ENCODE measurements around the gene F7. TPM values are rescaled to one million over a fixed set of nuclear protein-coding genes. Genes with fewer than 3 reads are reported as not detected.

Gene F7
- total RNA-seq, 1 experiment from 2014 or later: not detected

GRCh38 chr13:113140677-113141600 lies 35.3 kb downstream of the F7 start:
- BruUV-seq (replicated peaks): no TSS peak
- intact Hi-C loops (cut with micrococcal nuclease): no loop called here
- Histone ChIP-seq H3K9me2 (replicated peaks; ENCODE audit: low read length) (no peaks in the 10 kb centered on the region), H3K36me3 (ENCODE audit: low read depth, low read length) (no peaks in the 10 kb centered on the region), H3K27ac (ENCODE audit: low read length) (no peak overlapping the region), H3K9me3 (ENCODE audit: low read length) (no peaks in the 10 kb centered on the region), H3K9ac (ENCODE audit: low read length) (no peak overlapping the region), H3F3A (ENCODE audit: low read length, unreplicated experiment) (no peaks in the 10 kb centered on the region), H3K4me3 (ENCODE audit: low read length) (no peak overlapping the region), H4K20me1 (ENCODE audit: low read length) (no peaks in the 10 kb centered on the region), H2AFZ (ENCODE audit: low read length) (no peak overlapping the region), H3K4me1 (ENCODE audit: insufficient read depth, low read length) (no peaks in the 10 kb centered on the region), H3K79me2 (ENCODE audit: low read length) (no peaks in the 10 kb centered on the region), H3K4me2 (ENCODE audit: low read length) (no peak overlapping the region), H3K27me3 (ENCODE audit: low read length) (0 out of 2 replicates have a peak, but pooled peaks cover 3% of the 10 kb centered on the region)
- DNase-seq (no peak), ATAC-seq (no peak)
- ChIA-PET CTCF (no interaction called here), POLR2A (ENCODE audit: unreplicated experiment) (no interaction called here)
- TF ChIP-seq EZH2phosphoT487 (IDR thresholded peaks at IDR 0.05; ENCODE audit: borderline replicate concordance, low read length) (no peak), EZH2 (IDR thresholded peaks at IDR 0.05; ENCODE audit: low read length, unreplicated experiment) (no peak)
- TF ChIP-seq, protein P1, sequence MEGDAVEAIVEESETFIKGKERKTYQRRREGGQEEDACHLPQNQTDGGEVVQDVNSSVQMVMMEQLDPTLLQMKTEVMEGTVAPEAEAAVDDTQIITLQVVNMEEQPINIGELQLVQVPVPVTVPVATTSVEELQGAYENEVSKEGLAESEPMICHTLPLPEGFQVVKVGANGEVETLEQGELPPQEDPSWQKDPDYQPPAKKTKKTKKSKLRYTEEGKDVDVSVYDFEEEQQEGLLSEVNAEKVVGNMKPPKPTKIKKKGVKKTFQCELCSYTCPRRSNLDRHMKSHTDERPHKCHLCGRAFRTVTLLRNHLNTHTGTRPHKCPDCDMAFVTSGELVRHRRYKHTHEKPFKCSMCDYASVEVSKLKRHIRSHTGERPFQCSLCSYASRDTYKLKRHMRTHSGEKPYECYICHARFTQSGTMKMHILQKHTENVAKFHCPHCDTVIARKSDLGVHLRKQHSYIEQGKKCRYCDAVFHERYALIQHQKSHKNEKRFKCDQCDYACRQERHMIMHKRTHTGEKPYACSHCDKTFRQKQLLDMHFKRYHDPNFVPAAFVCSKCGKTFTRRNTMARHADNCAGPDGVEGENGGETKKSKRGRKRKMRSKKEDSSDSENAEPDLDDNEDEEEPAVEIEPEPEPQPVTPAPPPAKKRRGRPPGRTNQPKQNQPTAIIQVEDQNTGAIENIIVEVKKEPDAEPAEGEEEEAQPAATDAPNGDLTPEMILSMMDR (conservative IDR thresholded peaks at IDR 0.05; ENCODE audit: low read depth, low read length): no peak

- Histone ChIP-seq H2AFZ (ENCODE audit: low read length) (no peak overlapping the region), H3K9me3 (ENCODE audit: low read length) (no peaks in the 10 kb centered on the region), H3K4me2 (ENCODE audit: low read length) (no peak overlapping the region), H3K27ac (ENCODE audit: low read length) (no peak overlapping the region), H3K4me1 (ENCODE audit: insufficient read depth, low read length) (no peaks in the 10 kb centered on the region), H4K20me1 (ENCODE audit: low read length) (no peaks in the 10 kb centered on the region), H3K9ac (ENCODE audit: low read length) (no peak overlapping the region), H3K27me3 (ENCODE audit: low read length) (no peaks in the 10 kb centered on the region), H3K36me3 (ENCODE audit: low read depth, low read length) (no peaks in the 10 kb centered on the region), H3K9me2 (replicated peaks; ENCODE audit: low read length) (no peaks in the 10 kb centered on the region), H3K79me2 (ENCODE audit: low read length) (no peaks in the 10 kb centered on the region), H3F3A (ENCODE audit: low read length, unreplicated experiment) (no peaks in the 10 kb centered on the region), H3K4me3 (ENCODE audit: low read length) (no peak overlapping the region)
- POLR2A ChIA-PET (ENCODE audit: unreplicated experiment): no interaction called here
- DNase-seq (no peak), ATAC-seq (no peak)
- CTCF ChIA-PET: no interaction called here
- no TSS peak for BruUV-seq (replicated peaks)
- TF ChIP-seq, protein P1 (conservative IDR thresholded peaks at IDR 0.05; ENCODE audit: low read depth, low read length): no peak
- TF ChIP-seq EZH2phosphoT487 (IDR thresholded peaks at IDR 0.05; ENCODE audit: borderline replicate concordance, low read length): no peak
- no peak for TF ChIP-seq EZH2 (IDR thresholded peaks at IDR 0.05; ENCODE audit: low read length, unreplicated experiment)
- intact Hi-C loops (cut with micrococcal nuclease): no loop called here
These were observed 36.0 kb downstream of the F7 start for GRCh38 chr13:113141601-113141970.

- Histone ChIP-seq H2AFZ (ENCODE audit: low read length) (no peak overlapping the region), H3K4me3 (ENCODE audit: low read length) (no peak overlapping the region), H3K4me1 (ENCODE audit: insufficient read depth, low read length) (no peaks in the 10 kb centered on the region), H3K9me3 (ENCODE audit: low read length) (no peaks in the 10 kb centered on the region), H3K27ac (ENCODE audit: low read length) (no peak overlapping the region), H3K4me2 (ENCODE audit: low read length) (no peak overlapping the region), H4K20me1 (ENCODE audit: low read length) (no peaks in the 10 kb centered on the region), H3K27me3 (ENCODE audit: low read length) (no peaks in the 10 kb centered on the region), H3K36me3 (ENCODE audit: low read depth, low read length) (no peaks in the 10 kb centered on the region), H3K9ac (ENCODE audit: low read length) (no peak overlapping the region), H3K9me2 (replicated peaks; ENCODE audit: low read length) (no peaks in the 10 kb centered on the region), H3F3A (ENCODE audit: low read length, unreplicated experiment) (no peaks in the 10 kb centered on the region), H3K79me2 (ENCODE audit: low read length) (no peaks in the 10 kb centered on the region)
- TF ChIP-seq EZH2phosphoT487 (IDR thresholded peaks at IDR 0.05; ENCODE audit: borderline replicate concordance, low read length) (no peak), EZH2 (IDR thresholded peaks at IDR 0.05; ENCODE audit: low read length, unreplicated experiment) (no peak)
- TF ChIP-seq, protein P1 (conservative IDR thresholded peaks at IDR 0.05; ENCODE audit: low read depth, low read length): no peak
- intact Hi-C loops (cut with micrococcal nuclease): no loop called here
- DNase-seq (no peak), ATAC-seq (no peak)
- POLR2A ChIA-PET (ENCODE audit: unreplicated experiment): no interaction called here
- BruUV-seq (replicated peaks): no TSS peak
- CTCF ChIA-PET: interaction anchor here (0.7 kb wide), 1 partner anchor 230 kb away, joined by 6 read pairs; no protein-coding TSS in a partner anchor
These were observed 37.3 kb downstream of the F7 start for GRCh38 chr13:113142876-113143275.

All from PC-3 (cell line).